Nephron (organoid): ENCODE measurements around the gene PTPRD.

Experiments
- H3K27ac Mint-ChIP-seq, 3 experiments: 2 replicates each; pipeline ENCODE4 v1.8.0; 2020; ENCODE audit warnings: mixed read lengths in 3 of 3, mild to moderate bottlenecking in 2 of 3, moderate library complexity in 1 of 3
- H3K27me3 Mint-ChIP-seq: 2 replicates; pipeline ENCODE4 v1.8.0; 2021; ENCODE audit warnings: low read depth, mild to moderate bottlenecking, moderate library complexity, mixed read lengths
- H3K36me3 Mint-ChIP-seq: 2 replicates; pipeline ENCODE4 v1.8.0; 2020; ENCODE audit warnings: low read depth, mixed read lengths
- H3K4me1 Mint-ChIP-seq: 2 replicates; pipeline ENCODE4 v1.8.0; 2020; ENCODE audit warnings: mixed read lengths
- H3K4me3 Mint-ChIP-seq, 3 experiments: 2 replicates each; pipeline ENCODE4 v1.8.0; 2020; ENCODE audit warnings: mild to moderate bottlenecking in 3 of 3, mixed read lengths in 3 of 3, moderate library complexity in 2 of 3
- H3K9me3 Mint-ChIP-seq: 2 replicates; pipeline ENCODE4 v1.8.0; 2020; ENCODE audit warnings: mixed read lengths
- TF ChIP-seq, protein P1 (sequence below), 3 experiments: fragments of 200-600 bp; sonication (generic); IDR thresholded peaks; one replicate each; pipeline ENCODE4 v1.5.0; 2021; ENCODE audit warnings: antibody characterized with exemption in 3 of 3; ENCODE audit not compliant: unreplicated experiment in 3 of 3

PTPRD gene

DNA sequence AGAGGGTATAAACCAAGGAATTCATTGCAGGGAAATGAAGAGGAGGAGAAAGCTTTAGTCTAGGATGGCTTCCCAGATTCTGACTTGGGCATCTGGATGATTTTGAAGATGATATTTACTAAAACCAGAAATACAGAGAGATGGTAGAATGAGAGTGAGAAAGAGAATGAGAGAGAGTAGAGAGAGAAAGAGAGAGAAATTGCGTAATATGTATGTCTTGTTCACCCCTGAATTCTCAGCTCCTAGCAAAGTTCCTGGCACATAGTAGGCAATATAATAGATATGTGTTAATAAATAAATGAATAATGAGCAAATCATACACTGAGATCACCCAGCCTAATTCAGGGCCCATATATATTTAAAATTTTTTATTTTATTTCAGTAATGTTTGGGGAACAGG is 1723.7 kb downstream of the PTPRD start:
- H3K9me3 Mint-ChIP-seq, result no peaks in the 10 kb centered on the region
- H3K27me3 Mint-ChIP-seq, result no peaks in the 10 kb centered on the region
- no peaks in the 10 kb centered on the region for H3K4me1 Mint-ChIP-seq
- no peak overlapping the region for H3K27ac Mint-ChIP-seq
- TF ChIP-seq, protein P1, sequence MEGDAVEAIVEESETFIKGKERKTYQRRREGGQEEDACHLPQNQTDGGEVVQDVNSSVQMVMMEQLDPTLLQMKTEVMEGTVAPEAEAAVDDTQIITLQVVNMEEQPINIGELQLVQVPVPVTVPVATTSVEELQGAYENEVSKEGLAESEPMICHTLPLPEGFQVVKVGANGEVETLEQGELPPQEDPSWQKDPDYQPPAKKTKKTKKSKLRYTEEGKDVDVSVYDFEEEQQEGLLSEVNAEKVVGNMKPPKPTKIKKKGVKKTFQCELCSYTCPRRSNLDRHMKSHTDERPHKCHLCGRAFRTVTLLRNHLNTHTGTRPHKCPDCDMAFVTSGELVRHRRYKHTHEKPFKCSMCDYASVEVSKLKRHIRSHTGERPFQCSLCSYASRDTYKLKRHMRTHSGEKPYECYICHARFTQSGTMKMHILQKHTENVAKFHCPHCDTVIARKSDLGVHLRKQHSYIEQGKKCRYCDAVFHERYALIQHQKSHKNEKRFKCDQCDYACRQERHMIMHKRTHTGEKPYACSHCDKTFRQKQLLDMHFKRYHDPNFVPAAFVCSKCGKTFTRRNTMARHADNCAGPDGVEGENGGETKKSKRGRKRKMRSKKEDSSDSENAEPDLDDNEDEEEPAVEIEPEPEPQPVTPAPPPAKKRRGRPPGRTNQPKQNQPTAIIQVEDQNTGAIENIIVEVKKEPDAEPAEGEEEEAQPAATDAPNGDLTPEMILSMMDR (IDR thresholded peaks at IDR 0.05; ENCODE audit: unreplicated experiment in 3 of 3), result no peak
- no peak overlapping the region for H3K4me3 Mint-ChIP-seq
- no peaks in the 10 kb centered on the region for H3K36me3 Mint-ChIP-seq

DNA sequence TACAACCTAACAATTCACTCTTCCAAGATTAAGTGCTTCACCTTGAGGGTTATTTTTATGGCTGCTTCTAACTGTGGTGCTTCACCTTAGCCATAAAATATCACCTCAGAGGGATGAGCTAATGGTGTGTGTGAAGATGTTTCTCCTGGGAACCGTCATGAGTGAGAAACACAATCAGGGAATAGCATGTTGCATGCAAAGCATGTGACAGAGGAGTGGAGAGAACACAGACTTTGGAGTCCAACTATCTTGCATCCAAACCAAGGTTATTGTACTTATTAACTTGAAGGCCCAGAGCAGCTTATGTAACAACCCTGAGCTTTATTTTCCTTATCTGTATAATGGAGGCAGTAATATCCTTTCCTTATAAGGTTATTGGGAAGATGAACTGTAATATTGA is 1724.2 kb downstream of the PTPRD start:
- H3K9me3 Mint-ChIP-seq, result no peaks in the 10 kb centered on the region
- no peak overlapping the region for H3K4me3 Mint-ChIP-seq
- peaks cover under 1% of the 10 kb centered on the region for H3K4me1 Mint-ChIP-seq
- TF ChIP-seq, protein P1 (IDR thresholded peaks at IDR 0.05; ENCODE audit: unreplicated experiment in 3 of 3), result no peak
- no peak overlapping the region for H3K27ac Mint-ChIP-seq
- no peaks in the 10 kb centered on the region for H3K36me3 Mint-ChIP-seq
- H3K27me3 Mint-ChIP-seq, result no peaks in the 10 kb centered on the region

DNA sequence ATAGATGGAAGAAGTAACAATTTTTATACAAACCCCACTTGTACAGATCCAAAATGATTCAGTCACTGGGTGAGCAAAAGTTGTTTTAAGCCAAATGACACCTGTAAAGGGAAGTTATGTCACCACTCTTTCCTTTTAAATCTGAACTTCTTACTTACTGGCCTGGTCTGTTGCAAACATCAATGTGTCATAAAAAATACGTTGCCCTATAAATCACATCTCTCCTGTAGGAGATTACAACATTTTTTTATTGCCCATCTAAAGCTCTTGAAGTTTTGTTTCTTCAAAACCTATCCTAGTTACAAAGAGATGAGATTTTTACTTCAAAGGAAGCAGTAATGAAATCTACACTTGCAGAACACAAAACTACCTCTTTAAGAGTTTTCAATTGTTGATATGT is 1725.4 kb downstream of the PTPRD start:
- no peaks in the 10 kb centered on the region for H3K36me3 Mint-ChIP-seq
- no peak overlapping the region for H3K4me3 Mint-ChIP-seq
- H3K9me3 Mint-ChIP-seq, result no peaks in the 10 kb centered on the region

DNA sequence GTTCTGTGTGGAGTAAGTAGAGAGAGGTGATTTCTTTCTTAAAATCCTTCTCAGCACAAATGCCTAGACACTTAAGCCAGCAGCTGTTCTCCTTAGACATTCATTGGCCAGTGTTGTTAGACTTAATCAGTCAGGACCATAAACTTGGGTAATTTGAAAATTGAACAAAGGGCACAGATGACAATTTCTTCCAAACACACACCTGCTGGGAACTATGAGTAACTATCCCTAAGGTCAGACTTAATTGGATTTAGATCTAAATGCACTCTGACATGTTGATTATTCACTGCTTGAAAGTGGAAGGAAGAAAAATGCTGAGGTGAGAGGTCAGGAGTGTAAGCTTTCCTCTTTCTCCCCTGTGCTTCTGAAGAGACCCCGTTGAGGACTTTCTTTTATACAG is 1729.5 kb downstream of the PTPRD start:
- TF ChIP-seq, protein P1 (IDR thresholded peaks at IDR 0.05; ENCODE audit: unreplicated experiment in 3 of 3), result no peak
- H3K27ac Mint-ChIP-seq, result no peak overlapping the region

More for the DNA sequence above, 1725.4 kb downstream of the PTPRD start:
- H3K4me1 Mint-ChIP-seq, result peaks cover 7% of the 10 kb centered on the region
- no peak overlapping the region for H3K27ac Mint-ChIP-seq
- TF ChIP-seq, protein P1 (IDR thresholded peaks at IDR 0.05; ENCODE audit: unreplicated experiment in 3 of 3), result no peak
- no peaks in the 10 kb centered on the region for H3K27me3 Mint-ChIP-seq

DNA sequence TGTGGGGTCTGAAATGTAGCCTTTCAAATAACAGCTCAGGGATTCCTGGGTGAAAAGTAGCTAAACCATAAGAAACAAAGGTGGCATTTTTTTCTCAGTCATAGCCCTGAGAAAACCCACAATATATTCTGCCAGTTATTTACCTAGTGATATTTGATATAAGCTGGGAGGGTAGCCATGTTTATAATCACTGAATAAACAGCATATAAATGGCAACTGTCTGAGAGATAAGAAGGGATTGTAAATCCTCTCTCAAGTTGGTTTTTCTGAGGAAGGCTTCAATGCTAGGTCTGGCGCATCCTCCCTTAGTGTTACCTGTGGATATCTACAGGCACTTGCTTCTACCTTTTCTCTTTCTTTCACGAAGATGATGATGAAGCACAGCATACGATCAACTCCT is 1732.7 kb downstream of the PTPRD start:
- Mint-ChIP-seq H3K9me3 (no peaks in the 10 kb centered on the region), H3K27me3 (no peaks in the 10 kb centered on the region), H3K4me1 (peaks cover 7% of the 10 kb centered on the region), H3K27ac (no peak overlapping the region), H3K36me3 (no peaks in the 10 kb centered on the region), H3K4me3 (no peak overlapping the region)
- TF ChIP-seq, protein P1 (IDR thresholded peaks at IDR 0.05; ENCODE audit: unreplicated experiment in 3 of 3), result no peak

More for the DNA sequence above, 1729.5 kb downstream of the PTPRD start:
- Mint-ChIP-seq H3K9me3 (no peaks in the 10 kb centered on the region), H3K4me3 (no peak overlapping the region), H3K27me3 (no peaks in the 10 kb centered on the region), H3K4me1 (peaks cover 7% of the 10 kb centered on the region), H3K36me3 (no peaks in the 10 kb centered on the region)

DNA sequence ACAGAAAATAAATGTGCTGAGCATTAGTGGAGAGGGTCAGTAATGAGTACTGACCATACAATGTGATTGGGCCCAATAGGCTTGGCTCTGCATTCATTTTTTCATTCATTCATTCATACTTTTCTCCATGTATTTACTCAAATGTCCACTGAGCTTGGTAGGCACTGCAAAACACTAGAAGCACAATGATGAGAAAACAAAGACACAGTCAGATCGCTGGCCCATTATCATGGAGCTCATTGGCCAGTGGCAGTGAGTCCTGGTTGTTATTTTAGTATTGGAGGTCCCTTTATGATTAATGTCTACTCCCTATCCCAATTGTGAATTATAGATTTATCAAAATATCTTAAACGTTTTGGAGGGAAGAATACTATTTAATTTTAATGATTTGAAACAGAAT is 1733.5 kb downstream of the PTPRD start:
- Mint-ChIP-seq H3K9me3 (no peaks in the 10 kb centered on the region), H3K27me3 (no peaks in the 10 kb centered on the region), H3K4me3 (no peak overlapping the region), H3K36me3 (no peaks in the 10 kb centered on the region), H3K27ac (no peak overlapping the region), H3K4me1 (peaks cover 7% of the 10 kb centered on the region)
- TF ChIP-seq, protein P1 (IDR thresholded peaks at IDR 0.05; ENCODE audit: unreplicated experiment in 3 of 3), result no peak
